Panc1 (cell line): ENCODE results near the gene KLF9. TPM values are rescaled to one million over a fixed set of nuclear protein-coding genes. Genes with fewer than 3 reads are reported as not detected.

Experiments used
- ATAC-seq: fragments of 200-7000 bp; cut with Tn5 transposase; 2 replicates; pipeline ENCODE4 v1.9.1; 2020; ENCODE audit warnings: mild to moderate bottlenecking, moderate library complexity
- BruUV-seq: library from RNA; stranded (reverse); fragments of 400-500 nt; replicated peaks from 2 replicates; lab custom pipeline; 2021; lab: Mats Ljungman, UMichigan
- CTCF ChIA-PET: fragments of 300-600 bp; sonication (Branson Sonifier 250); formaldehyde crosslinking; loops from one replicate; lab custom pipeline; 2022; ENCODE audit warnings: antibody characterized with exemption; lab: Charles Lee
- POLR2A ChIA-PET: fragments of 300-600 bp; sonication (Branson Sonifier 250); formaldehyde crosslinking; loops from one replicate; lab custom pipeline; 2022; ENCODE audit warnings: antibody characterized with exemption; lab: Charles Lee
- DNase-seq: peaks from one replicate; pipeline ENCODE4 v3.0.0-alpha.2; 2010; ENCODE audit warnings: low read depth, low spot score
- H3K27ac ChIP-seq: 2 replicates; pipeline ENCODE4 v1.5.1; 2011; ENCODE audit warnings: mild to moderate bottlenecking, low read length, inconsistent platforms
- H3K27me3 ChIP-seq: fragments of 200-500 bp; sonication (Bioruptor generic); 2 replicates; pipeline ENCODE4 v1.6.0; 2014; ENCODE audit warnings: low read length, inconsistent platforms; ENCODE audit not compliant: control insufficient read depth, insufficient read depth
- H3K36me3 ChIP-seq: fragments of 200-500 bp; sonication (Bioruptor generic); 2 replicates; pipeline ENCODE4 v1.5.1; 2014; ENCODE audit warnings: inconsistent platforms, mild to moderate bottlenecking, low read length, moderate library complexity; ENCODE audit not compliant: control insufficient read depth, insufficient read depth
- H3K4me1 ChIP-seq: 2 replicates; pipeline ENCODE4 v1.5.1; 2011; ENCODE audit warnings: inconsistent platforms, mild to moderate bottlenecking, low read length, moderate library complexity; ENCODE audit not compliant: control insufficient read depth, insufficient read depth
- H3K4me3 ChIP-seq, 2 experiments: 2 replicates each; pipeline ENCODE4 v1.5.1; 2011 to 2012; ENCODE audit warnings: low read depth in 2 of 2, low read length in 2 of 2, mild to moderate bottlenecking in 2 of 2, inconsistent platforms in 1 of 2, moderate library complexity in 1 of 2
- H3K9me3 ChIP-seq: fragments of 200-500 bp; sonication (Bioruptor generic); 2 replicates; pipeline ENCODE4 v1.5.1; 2014; ENCODE audit warnings: low read depth, mild to moderate bottlenecking, inconsistent platforms, low read length, moderate library complexity; ENCODE audit not compliant: control insufficient read depth, insufficient read depth
- POLR2AphosphoS5 ChIP-seq: IDR thresholded peaks from 2 replicates; pipeline ENCODE4 v1.6.1; 2012; ENCODE audit warnings: mild to moderate bottlenecking, low read depth, low read length, moderate library complexity
- SIN3A ChIP-seq: IDR thresholded peaks from 2 replicates; pipeline ENCODE4 v1.6.1; 2012; ENCODE audit warnings: low read depth, mild to moderate bottlenecking, low read length, moderate library complexity, borderline replicate concordance; ENCODE audit not compliant: insufficient read depth
- TCF7L2 ChIP-seq: IDR thresholded peaks from 2 replicates; pipeline ENCODE4 v1.6.1; 2011; ENCODE audit warnings: mild to moderate bottlenecking, low read depth, low read length, inconsistent platforms
- in situ Hi-C: cut with HindIII; loops from 2 replicates; pipeline ENCODE4 v1.10.0; 2016; ENCODE audit warnings: low sequenced_read_pairs, low pct_unique_long_range_greater_than_20kb
- intact Hi-C: fragments of 100-400 bp; cut with micrococcal nuclease; formaldehyde crosslinking; loops from one replicate; pipeline ENCODE4 v1.10.0; 2022; ENCODE audit not compliant: unreplicated experiment
- total RNA-seq: library from RNA; stranded (reverse); gene quantifications from one replicate; pipeline ENCODE4 v1.2.1, GENCODE V29; 2021; ENCODE audit not compliant: unreplicated experiment
- TF ChIP-seq, protein P1 (sequence below): fragments of 450-650 bp; IDR thresholded peaks from 2 replicates; pipeline ENCODE4 v1.5.1; 2017; ENCODE audit warnings: mild to moderate bottlenecking
- TF ChIP-seq, protein P2 (sequence below), 2 experiments: IDR thresholded peaks; 2 replicates each; pipeline ENCODE4 v1.6.1; 2011 to 2012; ENCODE audit warnings: low read depth in 2 of 2, control low read depth in 1 of 2, low read length in 1 of 2, mild to moderate bottlenecking in 1 of 2, moderate library complexity in 1 of 2; ENCODE audit not compliant: insufficient read depth in 1 of 2

KLF9 gene
- total RNA-seq, 1 experiment from 2014 or later, result 0.95 TPM

DNA sequence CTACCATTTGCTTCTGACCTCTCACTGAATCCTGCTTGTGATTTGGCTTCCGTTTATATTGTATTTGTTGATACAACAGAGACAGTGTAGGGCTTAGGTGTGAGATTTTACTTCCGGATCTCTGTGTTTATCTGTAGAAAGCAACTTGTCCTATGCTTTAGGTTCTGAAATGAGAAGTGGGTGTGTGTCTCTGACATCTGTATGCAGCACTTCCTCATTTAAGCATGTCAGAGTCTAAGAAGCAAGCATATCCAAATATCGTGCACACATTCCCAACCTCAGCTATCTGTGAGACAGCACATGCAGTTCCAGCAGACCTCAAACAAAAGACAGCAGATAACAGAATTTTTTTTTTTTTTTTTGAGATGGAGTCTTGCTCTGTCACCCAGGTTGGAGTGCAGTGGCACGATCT is 16.3 kb downstream of the KLF9 start:
- Histone ChIP-seq H3K36me3 (no peaks in the 10 kb centered on the region), H3K27me3 (no peaks in the 10 kb centered on the region), H3K4me1 (no peaks in the 10 kb centered on the region), H3K27ac (no peak overlapping the region), H3K9me3 (no peaks in the 10 kb centered on the region), H3K4me3 (no peak overlapping the region)
- intact Hi-C loops (no loop called here), in situ Hi-C loops (no loop called here)
- POLR2A ChIA-PET, result no interaction called here
- CTCF ChIA-PET, result no interaction called here
- BruUV-seq, result no TSS peak
- ATAC-seq (no peak), DNase-seq (no peak)
- TF ChIP-seq, protein P1, sequence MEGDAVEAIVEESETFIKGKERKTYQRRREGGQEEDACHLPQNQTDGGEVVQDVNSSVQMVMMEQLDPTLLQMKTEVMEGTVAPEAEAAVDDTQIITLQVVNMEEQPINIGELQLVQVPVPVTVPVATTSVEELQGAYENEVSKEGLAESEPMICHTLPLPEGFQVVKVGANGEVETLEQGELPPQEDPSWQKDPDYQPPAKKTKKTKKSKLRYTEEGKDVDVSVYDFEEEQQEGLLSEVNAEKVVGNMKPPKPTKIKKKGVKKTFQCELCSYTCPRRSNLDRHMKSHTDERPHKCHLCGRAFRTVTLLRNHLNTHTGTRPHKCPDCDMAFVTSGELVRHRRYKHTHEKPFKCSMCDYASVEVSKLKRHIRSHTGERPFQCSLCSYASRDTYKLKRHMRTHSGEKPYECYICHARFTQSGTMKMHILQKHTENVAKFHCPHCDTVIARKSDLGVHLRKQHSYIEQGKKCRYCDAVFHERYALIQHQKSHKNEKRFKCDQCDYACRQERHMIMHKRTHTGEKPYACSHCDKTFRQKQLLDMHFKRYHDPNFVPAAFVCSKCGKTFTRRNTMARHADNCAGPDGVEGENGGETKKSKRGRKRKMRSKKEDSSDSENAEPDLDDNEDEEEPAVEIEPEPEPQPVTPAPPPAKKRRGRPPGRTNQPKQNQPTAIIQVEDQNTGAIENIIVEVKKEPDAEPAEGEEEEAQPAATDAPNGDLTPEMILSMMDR, result no peak
- TF ChIP-seq TCF7L2 (no peak), SIN3A (no peak), POLR2AphosphoS5 (no peak)
- TF ChIP-seq, protein P2, sequence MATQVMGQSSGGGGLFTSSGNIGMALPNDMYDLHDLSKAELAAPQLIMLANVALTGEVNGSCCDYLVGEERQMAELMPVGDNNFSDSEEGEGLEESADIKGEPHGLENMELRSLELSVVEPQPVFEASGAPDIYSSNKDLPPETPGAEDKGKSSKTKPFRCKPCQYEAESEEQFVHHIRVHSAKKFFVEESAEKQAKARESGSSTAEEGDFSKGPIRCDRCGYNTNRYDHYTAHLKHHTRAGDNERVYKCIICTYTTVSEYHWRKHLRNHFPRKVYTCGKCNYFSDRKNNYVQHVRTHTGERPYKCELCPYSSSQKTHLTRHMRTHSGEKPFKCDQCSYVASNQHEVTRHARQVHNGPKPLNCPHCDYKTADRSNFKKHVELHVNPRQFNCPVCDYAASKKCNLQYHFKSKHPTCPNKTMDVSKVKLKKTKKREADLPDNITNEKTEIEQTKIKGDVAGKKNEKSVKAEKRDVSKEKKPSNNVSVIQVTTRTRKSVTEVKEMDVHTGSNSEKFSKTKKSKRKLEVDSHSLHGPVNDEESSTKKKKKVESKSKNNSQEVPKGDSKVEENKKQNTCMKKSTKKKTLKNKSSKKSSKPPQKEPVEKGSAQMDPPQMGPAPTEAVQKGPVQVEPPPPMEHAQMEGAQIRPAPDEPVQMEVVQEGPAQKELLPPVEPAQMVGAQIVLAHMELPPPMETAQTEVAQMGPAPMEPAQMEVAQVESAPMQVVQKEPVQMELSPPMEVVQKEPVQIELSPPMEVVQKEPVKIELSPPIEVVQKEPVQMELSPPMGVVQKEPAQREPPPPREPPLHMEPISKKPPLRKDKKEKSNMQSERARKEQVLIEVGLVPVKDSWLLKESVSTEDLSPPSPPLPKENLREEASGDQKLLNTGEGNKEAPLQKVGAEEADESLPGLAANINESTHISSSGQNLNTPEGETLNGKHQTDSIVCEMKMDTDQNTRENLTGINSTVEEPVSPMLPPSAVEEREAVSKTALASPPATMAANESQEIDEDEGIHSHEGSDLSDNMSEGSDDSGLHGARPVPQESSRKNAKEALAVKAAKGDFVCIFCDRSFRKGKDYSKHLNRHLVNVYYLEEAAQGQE (IDR thresholded peaks at IDR 0.05; ENCODE audit: insufficient read depth in 1 of 2, low read depth in 2 of 2, low read length in 1 of 2), result no peak

DNA sequence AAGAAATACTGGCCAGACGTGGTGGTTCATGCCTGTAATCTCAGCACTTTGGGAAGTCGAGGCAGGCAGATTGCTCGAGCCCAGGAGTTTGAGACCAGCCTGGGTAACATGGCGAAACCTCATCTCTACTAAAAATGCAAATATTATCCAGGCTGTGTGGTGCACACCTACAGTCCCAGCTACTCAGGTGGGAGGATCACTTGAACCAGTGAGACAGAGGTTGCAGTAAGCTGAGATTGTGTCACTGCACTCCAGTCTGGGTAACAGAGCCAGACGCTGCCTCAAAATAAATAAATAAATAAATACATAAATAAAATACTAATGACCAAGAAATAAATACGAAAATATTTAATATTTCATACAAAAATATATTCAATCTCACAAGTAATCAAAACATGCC is 18.8 kb downstream of the KLF9 start:
- no peaks in the 10 kb centered on the region for H3K27me3 ChIP-seq
- in situ Hi-C loops, result no loop called here
- ATAC-seq (no peak), DNase-seq (no peak)
- no peaks in the 10 kb centered on the region for H3K4me1 ChIP-seq
- POLR2A ChIA-PET, result no interaction called here
- no peak overlapping the region for H3K27ac ChIP-seq
- H3K4me3 ChIP-seq, result no peak overlapping the region
- H3K36me3 ChIP-seq, result no peaks in the 10 kb centered on the region
- no TSS peak for BruUV-seq
- intact Hi-C loops, result no loop called here
- TF ChIP-seq, protein P2 (IDR thresholded peaks at IDR 0.05; ENCODE audit: insufficient read depth in 1 of 2, low read depth in 2 of 2, low read length in 1 of 2), result no peak
- TF ChIP-seq, protein P1, result no peak
- TF ChIP-seq POLR2AphosphoS5 (no peak), SIN3A (no peak), TCF7L2 (no peak)
- no peaks in the 10 kb centered on the region for H3K9me3 ChIP-seq
- CTCF ChIA-PET, result no interaction called here
